GM18511 (cell line): ENCODE data around the gene KCTD13.
"Not testable (repeated sequence)": the region's sequence is repeated elsewhere in the genome, so short reads cannot be mapped to it uniquely, and the experiment has no call there.

Source experiments
- ATAC-seq: cut with Tn5 transposase; IDR thresholded peaks from one replicate; pipeline ENCODE4 v1.9.1; 2021; ENCODE audit warnings: mild to moderate bottlenecking, moderate library complexity; ENCODE audit not compliant: unreplicated experiment

Gene KCTD13

GRCh38 chr16:29883987-29884386 lies 42.0 kb downstream of the KCTD13 start:
- ATAC-seq, result no peak

- no peak for ATAC-seq
These were observed 45.0 kb downstream of the KCTD13 start for GRCh38 chr16:29881050-29881449.

- ATAC-seq, result no peak
These were observed 47.9 kb downstream of the KCTD13 start for GRCh38 chr16:29878172-29878571.

GRCh38 chr16:29877266-29877961 lies 48.6 kb downstream of the KCTD13 start:
- ATAC-seq, result no peak

GRCh38 chr16:29876594-29877249 lies 49.3 kb downstream of the KCTD13 start:
- no peak for ATAC-seq

- ATAC-seq, result no peak
These were observed 49.8 kb downstream of the KCTD13 start for GRCh38 chr16:29876217-29876593.

- ATAC-seq, result no peak
These were observed 50.8 kb downstream of the KCTD13 start for GRCh38 chr16:29875206-29875605.

- no peak for ATAC-seq
These were observed 52.7 kb downstream of the KCTD13 start for GRCh38 chr16:29873319-29873718.

GRCh38 chr16:29871822-29872546 lies 54.0 kb downstream of the KCTD13 start:
- ATAC-seq, result no peak

- not testable (repeated sequence) for ATAC-seq
These were observed 57.0 kb downstream of the KCTD13 start for GRCh38 chr16:29869067-29869466.

GRCh38 chr16:29868396-29869009 lies 57.5 kb downstream of the KCTD13 start:
- ATAC-seq, result no peak

- ATAC-seq, result no peak
These were observed 61.8 kb downstream of the KCTD13 start for GRCh38 chr16:29864205-29864604.

GRCh38 chr16:29863669-29863984 lies 62.4 kb downstream of the KCTD13 start:
- no peak for ATAC-seq

- ATAC-seq, result peak; percentile 92
These were observed 63.0 kb downstream of the KCTD13 start, which contains the start of gene CDIPT for GRCh38 chr16:29862884-29863668. Gene CDIPT (minus strand): TSS chr16:29863226. CDS start chr16:29862857, 369 bp downstream.

GRCh38 chr16:29862383-29862883 lies 63.6 kb downstream of the KCTD13 start:
- ATAC-seq, result peak; percentile 13

GRCh38 chr16:29860218-29860617 lies 65.8 kb downstream of the KCTD13 start:
- no peak for ATAC-seq

GRCh38 chr16:29858974-29859373 lies 67.1 kb downstream of the KCTD13 start:
- no peak for ATAC-seq

GRCh38 chr16:29858149-29858849 lies 67.7 kb downstream of the KCTD13 start:
- ATAC-seq, result no peak

GRCh38 chr16:29857133-29857760 lies 68.8 kb downstream of the KCTD13 start:
- no peak for ATAC-seq
